K562 (cell line): ENCODE data around the gene CEP68. TPM values are rescaled to one million over a fixed set of nuclear protein-coding genes. Genes with fewer than 3 reads are reported as not detected.

Experiments
- ATAC-seq: fragments of 200-7000 bp; cut with Tn5 transposase; 3 replicates; pipeline ENCODE4 v1.9.1; 2020; ENCODE audit warnings: moderate library complexity
- BruUV-seq: library from RNA; stranded (reverse); fragments of 400-500 nt; replicated peaks from 2 replicates; lab custom pipeline; 2021; lab: Mats Ljungman, UMichigan
- CTCF ChIA-PET: fragments of 300-600 bp; formaldehyde crosslinking; extraction: SDS; loops from one replicate; lab custom pipeline; 2021; ENCODE audit warnings: low intra/inter-chr PET ratio; lab: Yijun Ruan, JAX
- POLR2A ChIA-PET: fragments of 300-600, 350-650 bp; sonication (Branson Sonifier 250); formaldehyde crosslinking; extraction: SDS; loops from one replicate; lab custom pipeline; 2021; ENCODE audit warnings: antibody characterized with exemption, inconsistent platforms; lab: Yijun Ruan, JAX
- DNase-seq, 4 experiments: peaks; one replicate each; pipeline versions ENCODE4 v3.0.0 to v3.0.0-alpha.2; 2011 to 2018; ENCODE audit warnings: low spot score in 3 of 4, mixed read lengths in 3 of 4; ENCODE audit errors: extremely low read depth in 1 of 4
- FAIRE-seq: peaks from 2 replicates; lab custom pipeline; 2011; peaks lifted over from hg19 to GRCh38; lab: Jason Lieb, UNC
- H2AFZ ChIP-seq: 2 replicates; pipeline ENCODE4 v1.6.0; 2011; ENCODE audit warnings: low read depth, low read length, control low read depth, inconsistent platforms
- H3K27ac ChIP-seq: fragments of 200-600 bp; 3 replicates; pipeline ENCODE4 v1.8.0; 2011; ENCODE audit warnings: low read depth, mild to moderate bottlenecking, control low read depth, inconsistent platforms, low read length, moderate library complexity, mixed read lengths; ENCODE audit errors: extremely low read depth
- H3K27me3 ChIP-seq, 2 experiments: fragments of 300-600 bp in 1 of 2; 2 replicates in 1 of 2; 3 replicates in 1 of 2; pipeline versions ENCODE4 v1.6.0 to v1.8.0; 2011; ENCODE audit warnings: inconsistent platforms in 2 of 2, low read length in 2 of 2, mild to moderate bottlenecking in 1 of 2, mixed read lengths in 1 of 2, moderate library complexity in 1 of 2; ENCODE audit not compliant: control insufficient read depth in 2 of 2, insufficient read depth in 2 of 2
- H3K36me3 ChIP-seq: fragments of 300-600 bp; 3 replicates; pipeline ENCODE4 v1.8.0; 2011; ENCODE audit warnings: mild to moderate bottlenecking, low read length, inconsistent platforms; ENCODE audit not compliant: control insufficient read depth, insufficient read depth
- H3K4me1 ChIP-seq, 2 experiments: fragments of 200-600 bp in 1 of 2; replicated peaks in 1 of 2; 2 replicates in 1 of 2; 3 replicates in 1 of 2; pipeline versions ENCODE4 v1.5.1 to v1.8.0; 2011; ENCODE audit warnings: inconsistent platforms in 2 of 2, low read length in 2 of 2, mild to moderate bottlenecking in 1 of 2, mixed read lengths in 1 of 2, moderate library complexity in 1 of 2; ENCODE audit not compliant: control insufficient read depth in 2 of 2, insufficient read depth in 2 of 2
- H3K4me2 ChIP-seq: 2 replicates; pipeline ENCODE4 v1.6.1; 2011; ENCODE audit warnings: low read length, control low read depth, inconsistent platforms, mixed read lengths; ENCODE audit not compliant: insufficient read depth
- H3K4me3 ChIP-seq: fragments of 200-600 bp; sonication (generic), shearing (Covaris generic); 2 replicates; pipeline ENCODE4 v1.5.1; 2016; ENCODE audit warnings: control low read depth, inconsistent platforms
- H3K79me2 ChIP-seq: fragments of 200-600 bp; 3 replicates; pipeline ENCODE4 v1.8.0; 2011; ENCODE audit warnings: low read length, inconsistent platforms; ENCODE audit not compliant: control insufficient read depth, insufficient read depth
- H3K9ac ChIP-seq, 2 experiments: 2 replicates each; pipeline versions ENCODE4 v1.6.0 to v1.6.1; 2011; ENCODE audit warnings: low read depth in 2 of 2, low read length in 2 of 2, control low read depth in 1 of 2, inconsistent platforms in 1 of 2, mild to moderate bottlenecking in 1 of 2, mixed read lengths in 1 of 2; ENCODE audit not compliant: insufficient read depth in 1 of 2
- H3K9me1 ChIP-seq: one replicate; pipeline ENCODE4 v1.6.0; 2011; ENCODE audit warnings: inconsistent platforms, mild to moderate bottlenecking, low read length, moderate library complexity; ENCODE audit not compliant: control insufficient read depth, insufficient read depth
- H3K9me3 ChIP-seq: replicated peaks from 2 replicates; pipeline ENCODE4 v1.5.1; 2011; ENCODE audit warnings: low read depth, low read length, inconsistent platforms; ENCODE audit not compliant: control insufficient read depth, insufficient read depth
- H4K20me1 ChIP-seq: replicated peaks from 2 replicates; pipeline ENCODE4 v1.6.1; 2011; ENCODE audit warnings: low read length, inconsistent platforms, mixed read lengths; ENCODE audit not compliant: control insufficient read depth, insufficient read depth
- MYC ChIP-seq, 2 experiments: fragments of 250-450 bp in 1 of 2; sonication (Bioruptor Pico) in 1 of 2; IDR thresholded peaks; 2 replicates each; pipeline versions ENCODE4 v1.5.1 to v1.6.1; 2012 to 2021; ENCODE audit warnings: low read depth in 2 of 2, borderline replicate concordance in 1 of 2, improper control_type of control experiment in 1 of 2, low read length in 1 of 2, mild to moderate bottlenecking in 1 of 2, moderate library complexity in 1 of 2
- POLR3A ChIP-seq: IDR thresholded peaks from 2 replicates; pipeline ENCODE4 v1.6.1; 2011; ENCODE audit warnings: borderline replicate concordance, mild to moderate bottlenecking, moderate library complexity; ENCODE audit not compliant: insufficient read length, insufficient read depth; ENCODE audit errors: extremely low read depth
- RBM14 ChIP-seq: fragments of 200-400 bp; formaldehyde crosslinking; IDR thresholded peaks from 2 replicates; pipeline ENCODE4 v1.6.1; 2018; ENCODE audit warnings: low read depth, mild to moderate bottlenecking, low read length, moderate library complexity, borderline replicate concordance; ENCODE audit not compliant: insufficient read depth
- RBM39 ChIP-seq: fragments of 200-400 bp; formaldehyde crosslinking; optimal IDR thresholded peaks from 2 replicates; pipeline ENCODE3; 2018; ENCODE audit warnings: low read depth, low read length
- SREBF1 ChIP-seq: fragments of 150-350 bp; IDR thresholded peaks from 2 replicates; pipeline ENCODE4 v1.6.1; 2014; ENCODE audit warnings: antibody characterized with exemption, low read depth, low read length, borderline replicate concordance
- ZNF23 ChIP-seq: fragments of 250-450 bp; sonication (Bioruptor Pico); IDR thresholded peaks from 2 replicates; pipeline ENCODE4 v1.4.0; 2020; ENCODE audit warnings: mild to moderate bottlenecking
- WGBS: fragments of 100-300 bp; shearing (Covaris generic); methylation state at CpG from one replicate; pipeline ENCODE4 v1.1.6; 2016; ENCODE audit warnings: low coverage, mixed read lengths; ENCODE audit not compliant: insufficient coverage; ENCODE audit errors: missing lambda C conversion rate; 5-methylcytosine and 5-hydroxymethylcytosine counted together
- in situ Hi-C: fragments of 300-500 bp; cut with MboI; formaldehyde crosslinking; loops from 4 replicates; pipeline ENCODE4 v1.15.0; 2018; ENCODE audit warnings: inconsistent platforms, mixed read lengths
- intact Hi-C: fragments of 100-400 bp; cut with micrococcal nuclease; formaldehyde crosslinking; loops from 2 replicates; pipeline ENCODE4 v1.14.2; 2022
- polyA plus RNA-seq, 8 experiments: library from polyadenylated mRNA; depleted of rRNA in 4 of 8; stranded (reverse) in 5 of 8; unstranded in 3 of 8; fragments of >200 nt; fragmentation: Nextera tagmentation in 2 of 8; fragmentation: Illumina TruSeq in 1 of 8; extraction: Ambion mirVana in 2 of 8; extraction: Trizol in 1 of 8; gene quantifications; 2 replicates each; pipeline versions ENCODE4 v1.2.1 to v1.2.3, GENCODE V29; 2011 to 2014; ENCODE audit warnings: inconsistent platforms in 1 of 8, missing spikeins in 1 of 8
- total RNA-seq, 7 experiments: library from RNA; depleted of rRNA in 6 of 7; stranded (reverse); fragments of >200 nt in 6 of 7; fragmentation: Illumina TruSeq in 2 of 7; extraction: Trizol in 2 of 7; gene quantifications; 2 replicates each; pipeline versions ENCODE4 v1.2.1 to v1.2.3, GENCODE V29; 2011 to 2021; ENCODE audit warnings: low replicate concordance in 1 of 7
- TF ChIP-seq, protein P1 (sequence below): fragments of 450-650 bp; IDR thresholded peaks from 2 replicates; pipeline ENCODE4 v1.6.1; 2016; ENCODE audit warnings: antibody characterized with exemption
- TF ChIP-seq, protein P2 (sequence below): fragments of 250-450 bp; sonication (Bioruptor Pico); IDR thresholded peaks from 2 replicates; pipeline ENCODE4 v1.8.0; 2021; ENCODE audit warnings: borderline replicate concordance, mild to moderate bottlenecking, moderate library complexity; ENCODE audit not compliant: poor library complexity, severe bottlenecking
- TF ChIP-seq, protein P3 (sequence below): fragments of 200-800 bp; sonication (Bioruptor generic); IDR thresholded peaks from 2 replicates; pipeline ENCODE4 v1.6.1; 2017; ENCODE audit warnings: missing genetic modification characterization, missing compliant biosample characterization
- TF ChIP-seq, protein P4 (sequence below), 2 experiments: IDR thresholded peaks; 2 replicates each; pipeline ENCODE4 v1.6.1; 2011; ENCODE audit warnings: borderline replicate concordance in 1 of 2, control low read depth in 1 of 2, low read depth in 1 of 2, low read length in 1 of 2, mild to moderate bottlenecking in 1 of 2, mixed read lengths in 1 of 2, moderate library complexity in 1 of 2; ENCODE audit not compliant: insufficient read depth in 1 of 2, insufficient read length in 1 of 2, poor library complexity in 1 of 2, severe bottlenecking in 1 of 2; ENCODE audit errors: extremely low read depth in 1 of 2

Gene CEP68
- total and polyA plus RNA-seq, 9 of the 15 experiments (the other 6 are each of a cell fraction or from before 2014, with no cell fraction given) = 1.4 to 8.5 (median 5.2) TPM

DNA sequence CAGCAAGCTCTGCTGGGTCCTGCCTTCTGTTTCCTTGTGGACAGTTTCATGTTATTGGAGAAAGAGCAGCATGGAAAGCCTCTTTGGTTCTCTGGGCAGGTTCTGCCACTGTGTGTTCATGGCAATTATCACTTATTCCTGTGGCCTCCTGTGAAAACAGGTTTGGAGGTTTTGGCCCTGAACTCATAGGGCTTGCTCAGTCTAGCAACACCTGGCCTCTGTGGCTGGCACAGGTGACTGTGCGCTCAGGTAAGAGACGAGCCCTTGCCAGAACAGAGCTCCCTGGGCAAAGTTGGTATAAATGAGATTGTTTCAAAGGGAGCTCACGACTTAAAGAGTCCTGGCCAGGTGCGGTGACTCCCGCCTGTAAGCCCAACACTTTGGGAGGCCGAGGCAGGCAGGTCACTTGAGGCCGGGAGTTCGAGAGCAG is 5.7 kb downstream of the CEP68 start:
- no peak for DNase-seq
- no peaks in the 10 kb centered on the region for H3K27me3 ChIP-seq
- CTCF ChIA-PET = interaction anchor here (0.6 kb wide), 1 partner anchor 109 kb away, joined by 3 read pairs; no protein-coding TSS in a partner anchor
- no peak overlapping the region for H3K27ac ChIP-seq
- no peak overlapping the region for H3K4me3 ChIP-seq
- peaks cover 51% of the 10 kb centered on the region for H3K79me2 ChIP-seq
- no peak overlapping the region; a peak in 1 of 4 replicates for H3K9ac ChIP-seq
- no peak for FAIRE-seq
- peaks cover 32 to 47% of the 10 kb centered on the region in 2 experiments for H3K4me1 ChIP-seq
- POLR2A ChIA-PET = interaction anchor here (0.6 to 1.8 kb wide), 3 partner anchors 9 to 71 kb away, joined by 3 to 7 read pairs (median 4); no protein-coding TSS in a partner anchor
- no peak overlapping the region for H2AFZ ChIP-seq
- H3K9me3 ChIP-seq = no peaks in the 10 kb centered on the region
- in situ Hi-C loops = loop anchor here (10.0 kb wide), 1 partner anchor 513 kb away; no protein-coding TSS in a partner anchor
- no peak for ATAC-seq
- no TSS peak for BruUV-seq
- H3K36me3 ChIP-seq = no peaks in the 10 kb centered on the region; the same call in 2 of the 3 replicates
- peaks cover 10% of the 10 kb centered on the region for H4K20me1 ChIP-seq
- no peaks in the 10 kb centered on the region for H3K9me1 ChIP-seq
- no peak overlapping the region for H3K4me2 ChIP-seq
- TF ChIP-seq, protein P1, sequence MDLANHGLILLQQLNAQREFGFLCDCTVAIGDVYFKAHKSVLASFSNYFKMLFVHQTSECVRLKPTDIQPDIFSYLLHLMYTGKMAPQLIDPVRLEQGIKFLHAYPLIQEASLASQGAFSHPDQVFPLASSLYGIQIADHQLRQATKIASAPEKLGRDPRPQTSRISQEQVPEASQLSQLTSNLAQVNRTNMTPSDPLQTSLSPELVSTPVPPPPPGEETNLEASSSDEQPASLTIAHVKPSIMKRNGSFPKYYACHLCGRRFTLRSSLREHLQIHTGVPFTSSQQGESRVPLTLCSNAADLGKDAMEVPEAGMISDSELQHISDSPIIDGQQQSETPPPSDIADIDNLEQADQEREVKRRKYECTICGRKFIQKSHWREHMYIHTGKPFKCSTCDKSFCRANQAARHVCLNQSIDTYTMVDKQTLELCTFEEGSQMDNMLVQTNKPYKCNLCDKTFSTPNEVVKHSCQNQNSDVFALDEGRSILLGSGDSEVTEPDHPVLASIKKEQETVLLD = no peak
- TF ChIP-seq POLR3A = no peak
- TF ChIP-seq, protein P2, sequence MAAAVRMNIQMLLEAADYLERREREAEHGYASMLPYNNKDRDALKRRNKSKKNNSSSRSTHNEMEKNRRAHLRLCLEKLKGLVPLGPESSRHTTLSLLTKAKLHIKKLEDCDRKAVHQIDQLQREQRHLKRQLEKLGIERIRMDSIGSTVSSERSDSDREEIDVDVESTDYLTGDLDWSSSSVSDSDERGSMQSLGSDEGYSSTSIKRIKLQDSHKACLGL (CRISPR knock-in tag) = no peak
- TF ChIP-seq RBM14 = no peak
- TF ChIP-seq, protein P3, sequence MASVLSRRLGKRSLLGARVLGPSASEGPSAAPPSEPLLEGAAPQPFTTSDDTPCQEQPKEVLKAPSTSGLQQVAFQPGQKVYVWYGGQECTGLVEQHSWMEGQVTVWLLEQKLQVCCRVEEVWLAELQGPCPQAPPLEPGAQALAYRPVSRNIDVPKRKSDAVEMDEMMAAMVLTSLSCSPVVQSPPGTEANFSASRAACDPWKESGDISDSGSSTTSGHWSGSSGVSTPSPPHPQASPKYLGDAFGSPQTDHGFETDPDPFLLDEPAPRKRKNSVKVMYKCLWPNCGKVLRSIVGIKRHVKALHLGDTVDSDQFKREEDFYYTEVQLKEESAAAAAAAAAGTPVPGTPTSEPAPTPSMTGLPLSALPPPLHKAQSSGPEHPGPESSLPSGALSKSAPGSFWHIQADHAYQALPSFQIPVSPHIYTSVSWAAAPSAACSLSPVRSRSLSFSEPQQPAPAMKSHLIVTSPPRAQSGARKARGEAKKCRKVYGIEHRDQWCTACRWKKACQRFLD = no peak
- no peak for TF ChIP-seq ZNF23 (CRISPR knock-in tag)
- TF ChIP-seq SREBF1 = no peak
- no peak for TF ChIP-seq MYC (IDR thresholded peaks at IDR 0.05; ENCODE audit: low read depth, low read length)
- TF ChIP-seq MYC (CRISPR knock-in tag; IDR thresholded peaks at IDR 0.05; ENCODE audit: borderline replicate concordance, low read depth) = no peak
- no peak for TF ChIP-seq RBM39
- TF ChIP-seq, protein P4, sequence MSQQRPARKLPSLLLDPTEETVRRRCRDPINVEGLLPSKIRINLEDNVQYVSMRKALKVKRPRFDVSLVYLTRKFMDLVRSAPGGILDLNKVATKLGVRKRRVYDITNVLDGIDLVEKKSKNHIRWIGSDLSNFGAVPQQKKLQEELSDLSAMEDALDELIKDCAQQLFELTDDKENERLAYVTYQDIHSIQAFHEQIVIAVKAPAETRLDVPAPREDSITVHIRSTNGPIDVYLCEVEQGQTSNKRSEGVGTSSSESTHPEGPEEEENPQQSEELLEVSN (IDR thresholded peaks at IDR 0.05; ENCODE audit: borderline replicate concordance in 1 of 2, extremely low read depth in 1 of 2, insufficient read depth in 1 of 2, insufficient read length in 1 of 2, low read depth in 1 of 2, low read length in 1 of 2, poor library complexity in 1 of 2, severe bottlenecking in 1 of 2) = no peak
- TF ChIP-seq, all 486 proteins: peak for 0
- 94% methylated on average over 6 of the region's 8 CpGs for WGBS
- intact Hi-C loops = loop anchor here (5.0 to 10.0 kb wide), 4 partner anchors 215 to 510 kb away; partner anchors contain the start of gene SPRED2
